Caco-2 (cell line): ENCODE data around the gene OIP5. TPM values are rescaled to one million over a fixed set of nuclear protein-coding genes. Genes with fewer than 3 reads are reported as not detected.

Source experiments
- BruUV-seq: library from RNA; stranded (reverse); fragments of 400-500 nt; replicated peaks from 2 replicates; lab custom pipeline; 2021; lab: Mats Ljungman, UMichigan
- CTCF ChIA-PET: fragments of 300-600 bp; sonication (Branson Sonifier 250); formaldehyde crosslinking; loops from one replicate; lab custom pipeline; 2022; ENCODE audit warnings: antibody characterized with exemption; lab: Charles Lee
- POLR2A ChIA-PET: fragments of 300-600 bp; sonication (Branson Sonifier 250); formaldehyde crosslinking; loops from one replicate; lab custom pipeline; 2022; ENCODE audit warnings: antibody characterized with exemption; lab: Charles Lee
- DNase-seq, 2 experiments: peaks; one replicate each; pipeline versions ENCODE4 v3.0.0 to v3.0.0-alpha.2; 2020 to 2022
- H3K27me3 ChIP-seq: replicated peaks from 2 replicates; pipeline ENCODE4 v1.6.0; 2011; ENCODE audit warnings: low read length; ENCODE audit not compliant: control insufficient read depth, insufficient read depth
- H3K36me3 ChIP-seq: 2 replicates; pipeline ENCODE4 v1.5.1; 2011; ENCODE audit warnings: low read length; ENCODE audit not compliant: control insufficient read depth, insufficient read depth
- H3K4me1 ChIP-seq: fragments of 250-450 bp; sonication (Bioruptor Pico); 2 replicates; pipeline ENCODE4 v1.5.1; 2020; ENCODE audit warnings: mild to moderate bottlenecking
- H3K4me3 ChIP-seq: 2 replicates; pipeline ENCODE4 v1.5.1; 2011; ENCODE audit warnings: low read depth, mild to moderate bottlenecking, control low read depth, low read length
- H3K9me3 ChIP-seq: fragments of 250-450 bp; sonication (Bioruptor Pico); 2 replicates; pipeline ENCODE4 v1.5.1; 2020; ENCODE audit warnings: mild to moderate bottlenecking, moderate library complexity
- H3K27ac Mint-ChIP-seq: one replicate; pipeline ENCODE4 v1.8.0; 2022; ENCODE audit warnings: mixed read lengths; ENCODE audit not compliant: unreplicated experiment
- H3K27me3 Mint-ChIP-seq: one replicate; pipeline ENCODE4 v1.8.0; 2022; ENCODE audit warnings: mixed read lengths; ENCODE audit not compliant: insufficient read depth, unreplicated experiment
- H3K36me3 Mint-ChIP-seq: one replicate; pipeline ENCODE4 v1.8.0; 2022; ENCODE audit warnings: mild to moderate bottlenecking, mixed read lengths; ENCODE audit not compliant: insufficient read depth, unreplicated experiment
- H3K4me1 Mint-ChIP-seq: one replicate; pipeline ENCODE4 v1.8.0; 2022; ENCODE audit warnings: low read depth, mixed read lengths; ENCODE audit not compliant: unreplicated experiment
- H3K4me3 Mint-ChIP-seq: one replicate; pipeline ENCODE4 v1.8.0; 2022; ENCODE audit warnings: mild to moderate bottlenecking, moderate library complexity, mixed read lengths; ENCODE audit not compliant: unreplicated experiment
- H3K9me3 Mint-ChIP-seq: one replicate; pipeline ENCODE4 v1.8.0; 2022; ENCODE audit warnings: mixed read lengths; ENCODE audit not compliant: unreplicated experiment
- CTCF ChIP-seq, 2 experiments: fragments of 200-600 bp in 1 of 2; IDR thresholded peaks; 1 replicate in 1 of 2; 2 replicates in 1 of 2; pipeline versions ENCODE4 v1.5.1 to v1.8.0; 2011 to 2022; ENCODE audit warnings: antibody characterized with exemption in 1 of 2, control low read depth in 1 of 2, inconsistent platforms in 1 of 2, low read depth in 1 of 2, low read length in 1 of 2, mild to moderate bottlenecking in 1 of 2, moderate library complexity in 1 of 2; ENCODE audit not compliant: insufficient read depth in 1 of 2, severe bottlenecking in 1 of 2, unreplicated experiment in 1 of 2
- intact Hi-C: fragments of 100-400 bp; cut with micrococcal nuclease; formaldehyde crosslinking; loops from one replicate; pipeline ENCODE4 v1.10.0; 2022; ENCODE audit not compliant: unreplicated experiment
- total RNA-seq: library from RNA; stranded (reverse); gene quantifications from 2 replicates; pipeline ENCODE4 v1.2.3, GENCODE V29; 2022

Gene OIP5
- total RNA-seq, 1 experiment from 2014 or later = 26.4 TPM

GRCh38 chr15:41281236-41281635 lies 51.2 kb downstream of the OIP5 start:
- Mint-ChIP-seq H3K36me3 (peaks cover 72% of the 10 kb centered on the region), H3K27me3 (no peaks in the 10 kb centered on the region), H3K4me3 (no peak overlapping the region), H3K27ac (no peak overlapping the region), H3K4me1 (peaks cover 21% of the 10 kb centered on the region), H3K9me3 (no peaks in the 10 kb centered on the region)
- Histone ChIP-seq H3K27me3 (no peaks in the 10 kb centered on the region), H3K9me3 (no peaks in the 10 kb centered on the region), H3K36me3 (no peaks in the 10 kb centered on the region; the same call in 1 of the 2 replicates), H3K4me3 (no peak overlapping the region), H3K4me1 (peaks cover 23% of the 10 kb centered on the region)
- ChIA-PET POLR2A (no interaction called here), CTCF (no interaction called here)
- TF ChIP-seq CTCF (IDR thresholded peaks at IDR 0.05; ENCODE audit: insufficient read depth in 1 of 2, low read depth in 1 of 2, low read length in 1 of 2, severe bottlenecking in 1 of 2, unreplicated experiment in 1 of 2) = no peak
- intact Hi-C loops = no loop called here
- DNase-seq = no peak
- BruUV-seq = no TSS peak

- Histone ChIP-seq H3K9me3 (no peaks in the 10 kb centered on the region), H3K4me3 (no peak overlapping the region), H3K4me1 (peaks cover 18% of the 10 kb centered on the region), H3K36me3 (no peaks in the 10 kb centered on the region; the same call in 1 of the 2 replicates), H3K27me3 (no peaks in the 10 kb centered on the region)
- H3K4me3 Mint-ChIP-seq = no peak overlapping the region
- POLR2A ChIA-PET = no interaction called here
- H3K27me3 Mint-ChIP-seq = no peaks in the 10 kb centered on the region
- CTCF ChIA-PET = no interaction called here
- H3K9me3 Mint-ChIP-seq = no peaks in the 10 kb centered on the region
- TF ChIP-seq CTCF (IDR thresholded peaks at IDR 0.05; ENCODE audit: insufficient read depth in 1 of 2, low read depth in 1 of 2, low read length in 1 of 2, severe bottlenecking in 1 of 2, unreplicated experiment in 1 of 2) = no peak
- BruUV-seq = TSS peak; percentile 1
- H3K36me3 Mint-ChIP-seq = peaks cover 59% of the 10 kb centered on the region
- DNase-seq = no peak
- H3K4me1 Mint-ChIP-seq = peaks cover 14% of the 10 kb centered on the region
- no peak overlapping the region for H3K27ac Mint-ChIP-seq
- intact Hi-C loops = no loop called here
Measured at GRCh38 chr15:41279535-41280283, 52.7 kb downstream of the OIP5 start.

GRCh38 chr15:41278319-41278718 lies 54.1 kb downstream of the OIP5 start:
- intact Hi-C loops = no loop called here
- Mint-ChIP-seq H3K27ac (no peak overlapping the region), H3K4me1 (peaks cover 14% of the 10 kb centered on the region), H3K9me3 (no peaks in the 10 kb centered on the region), H3K4me3 (no peak overlapping the region), H3K27me3 (no peaks in the 10 kb centered on the region), H3K36me3 (peaks cover 52% of the 10 kb centered on the region)
- Histone ChIP-seq H3K4me3 (no peak overlapping the region), H3K9me3 (no peaks in the 10 kb centered on the region), H3K4me1 (peaks cover 18% of the 10 kb centered on the region), H3K27me3 (no peaks in the 10 kb centered on the region), H3K36me3 (no peaks in the 10 kb centered on the region; the same call in 1 of the 2 replicates)
- no peak for TF ChIP-seq CTCF (IDR thresholded peaks at IDR 0.05; ENCODE audit: insufficient read depth in 1 of 2, low read depth in 1 of 2, low read length in 1 of 2, severe bottlenecking in 1 of 2, unreplicated experiment in 1 of 2)
- CTCF ChIA-PET = no interaction called here
- BruUV-seq = no TSS peak
- no peak for DNase-seq
- POLR2A ChIA-PET = no interaction called here
